GM12874 (cell line): Measurements from ENCODE around the gene GPR157.

Experiments
- CTCF ChIP-seq: IDR thresholded peaks from 2 replicates; pipeline ENCODE4 v1.5.1; 2011; ENCODE audit warnings: low read depth, mild to moderate bottlenecking, control low read depth, low read length, moderate library complexity; ENCODE audit not compliant: insufficient read depth

Gene GPR157

GRCh38 chr1:9145714-9146113, 16.8 kb upstream of the GPR157 start:
- no peak for TF ChIP-seq CTCF

GRCh38 chr1:9145021-9145668, 16.2 kb upstream of the GPR157 start:
- no peak for TF ChIP-seq CTCF

DNA sequence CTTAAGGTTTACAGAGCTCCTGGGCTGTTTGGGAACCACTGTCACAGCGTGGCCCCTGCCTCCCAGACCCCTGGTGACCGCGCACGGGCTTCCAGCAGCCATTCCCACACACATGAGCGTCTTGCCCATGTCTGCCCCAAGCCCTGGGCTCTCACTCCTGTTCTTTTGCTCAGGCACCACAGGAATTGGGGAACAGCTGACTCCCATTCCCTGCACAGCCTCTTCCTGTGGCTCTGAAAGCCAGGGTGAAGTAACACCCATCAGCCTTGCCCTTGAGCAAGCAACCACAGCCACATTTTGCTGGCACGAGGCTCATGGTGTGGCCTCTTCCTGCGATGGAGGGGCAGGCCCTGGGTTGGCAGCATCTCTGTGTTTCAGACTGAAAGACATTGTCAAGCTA, 14.3 kb upstream of the GPR157 start:
- TF ChIP-seq CTCF = no peak

- no peak for TF ChIP-seq CTCF
Observed at GRCh38 chr1:9139930-9140329, 11.0 kb upstream of the GPR157 start.

GRCh38 chr1:9136932-9137331, 8.0 kb upstream of the GPR157 start:
- no peak for TF ChIP-seq CTCF

DNA sequence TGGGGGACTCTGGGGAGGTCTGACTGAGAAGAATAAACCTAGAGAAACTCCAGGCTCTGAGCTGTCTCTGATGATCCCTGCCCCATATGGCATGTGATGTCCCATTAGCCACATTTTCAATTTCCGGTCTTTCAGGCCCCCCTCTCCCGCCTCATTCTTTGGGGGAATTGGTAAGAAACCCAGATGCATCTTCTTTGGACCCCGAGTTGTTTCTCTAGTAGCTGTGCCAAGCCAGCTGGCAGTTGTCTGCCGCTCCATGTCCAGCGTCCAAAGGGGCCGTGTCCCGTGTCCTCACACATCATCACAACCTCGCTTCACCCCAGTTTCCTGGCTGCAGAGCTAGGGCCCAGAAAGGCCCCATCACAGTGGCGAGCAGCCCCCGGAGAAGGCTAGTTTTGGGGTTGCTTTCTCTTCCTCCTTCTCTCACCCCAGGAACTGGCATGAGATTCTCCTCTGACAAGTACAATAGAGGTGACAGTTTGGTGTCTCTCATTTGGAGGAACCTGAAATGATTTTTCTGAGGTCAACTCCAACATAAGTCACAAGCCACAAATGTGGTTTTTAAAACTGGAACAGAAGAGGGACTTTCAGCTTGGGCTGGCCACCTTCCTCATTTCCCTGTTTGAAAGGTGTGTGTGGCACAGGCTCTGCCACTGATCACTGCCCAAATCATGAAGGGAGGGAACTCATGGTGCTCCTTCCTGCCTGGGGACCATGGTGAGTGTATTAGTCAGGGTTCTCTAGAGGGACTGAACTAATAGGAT, 6.4 kb upstream of the GPR157 start:
- TF ChIP-seq CTCF = no peak

- no peak for TF ChIP-seq CTCF
Observed at GRCh38 chr1:9133870-9134585, 5.1 kb upstream of the GPR157 start.
